Limb (tissue), 2 donors: ENCODE data around the gene FNDC1.

Experiments used
- DNase-seq, 2 donors: peaks; one replicate each; pipeline ENCODE4 v3.0.0-alpha.2; 2016; ENCODE audit errors: extremely low spot score in 2 of 2

Gene FNDC1

GRCh38 chr6:159305804-159306537, 136.8 kb downstream of the FNDC1 start:
- DNase-seq, result no peak

GRCh38 chr6:159307246-159307790, 138.1 kb downstream of the FNDC1 start:
- DNase-seq, result no peak

GRCh38 chr6:159308198-159308597, 139.0 kb downstream of the FNDC1 start:
- DNase-seq, result no peak

GRCh38 chr6:159309723-159310122, 140.5 kb downstream of the FNDC1 start:
- no peak for DNase-seq

- DNase-seq, result no peak
Observed at GRCh38 chr6:159311618-159312017, 142.4 kb downstream of the FNDC1 start.

- no peak for DNase-seq
Observed at GRCh38 chr6:159312206-159312605, 143.0 kb downstream of the FNDC1 start.

GRCh38 chr6:159313018-159313417, 143.8 kb downstream of the FNDC1 start:
- no peak for DNase-seq

- DNase-seq, result no peak
Observed at GRCh38 chr6:159315562-159315961, 146.4 kb downstream of the FNDC1 start.

- no peak for DNase-seq
Observed at GRCh38 chr6:159317430-159317829, 148.2 kb downstream of the FNDC1 start.

- DNase-seq, result no peak
Observed at GRCh38 chr6:159321267-159321666, 152.1 kb downstream of the FNDC1 start.
